Gastrocnemius medialis (tissue), 4 donors: ENCODE results near the gene BCAS4.

ENCODE experiments used
- CTCF ChIP-seq, 5 experiments: fragments of 450-650 bp in 3 of 5; fragments of 200-600 bp in 2 of 5; sonication (generic) in 2 of 5; IDR thresholded peaks in 4 of 5; conservative IDR thresholded peaks in 1 of 5; 1 replicate in 4 of 5; 2 replicates in 1 of 5; pipeline ENCODE4 v1.5.1; 2016 to 2019; ENCODE audit warnings: antibody characterized with exemption in 5 of 5, mild to moderate bottlenecking in 3 of 5, moderate library complexity in 3 of 5
- POLR2A ChIP-seq, 2 donors: fragments of 450-650 bp; IDR thresholded peaks; one replicate each; pipeline ENCODE4 v1.6.1; 2017; ENCODE audit warnings: antibody characterized with exemption in 2 of 2, mild to moderate bottlenecking in 2 of 2, moderate library complexity in 2 of 2

DNA sequence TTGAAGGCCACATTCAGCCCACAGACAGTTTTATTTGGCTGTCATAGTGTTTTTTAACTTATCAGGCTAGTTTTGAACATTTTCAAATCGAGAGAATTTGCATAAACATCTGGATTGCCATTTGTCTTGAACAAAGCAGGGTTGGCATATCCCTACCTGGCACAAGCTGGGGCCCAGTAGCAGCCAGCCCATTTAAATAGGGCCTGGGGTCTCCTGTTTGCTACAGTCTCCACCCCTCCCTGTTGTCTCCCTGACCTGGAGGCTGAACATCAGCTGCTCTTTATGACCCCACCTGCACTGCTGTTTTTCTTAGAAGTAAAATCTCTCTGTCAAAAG lies 10.5 kb downstream of the BCAS4 start:
- TF ChIP-seq CTCF (IDR thresholded peaks at IDR 0.05 in 4 of 5, conservative IDR thresholded peaks at IDR 0.05 in 1 of 5) (no peak), POLR2A (IDR thresholded peaks at IDR 0.05) (no peak)
